Body of pancreas (tissue), 4 donors: ENCODE results near the gene CYCS.

ENCODE experiments used
- POLR2A ChIP-seq, 3 donors: fragments of 450-650 bp; IDR thresholded peaks; one replicate each; pipeline ENCODE4 v1.6.1; 2016; ENCODE audit warnings: antibody characterized with exemption in 3 of 3, mild to moderate bottlenecking in 2 of 3
- TF ChIP-seq, protein P1 (sequence below), 7 experiments: fragments of 450-650 bp in 4 of 7; fragments of 200-600 bp in 3 of 7; sonication (generic) in 3 of 7; IDR thresholded peaks; one replicate each; pipeline ENCODE4 v1.5.1; 2016 to 2019; ENCODE audit warnings: antibody characterized with exemption in 7 of 7

DNA sequence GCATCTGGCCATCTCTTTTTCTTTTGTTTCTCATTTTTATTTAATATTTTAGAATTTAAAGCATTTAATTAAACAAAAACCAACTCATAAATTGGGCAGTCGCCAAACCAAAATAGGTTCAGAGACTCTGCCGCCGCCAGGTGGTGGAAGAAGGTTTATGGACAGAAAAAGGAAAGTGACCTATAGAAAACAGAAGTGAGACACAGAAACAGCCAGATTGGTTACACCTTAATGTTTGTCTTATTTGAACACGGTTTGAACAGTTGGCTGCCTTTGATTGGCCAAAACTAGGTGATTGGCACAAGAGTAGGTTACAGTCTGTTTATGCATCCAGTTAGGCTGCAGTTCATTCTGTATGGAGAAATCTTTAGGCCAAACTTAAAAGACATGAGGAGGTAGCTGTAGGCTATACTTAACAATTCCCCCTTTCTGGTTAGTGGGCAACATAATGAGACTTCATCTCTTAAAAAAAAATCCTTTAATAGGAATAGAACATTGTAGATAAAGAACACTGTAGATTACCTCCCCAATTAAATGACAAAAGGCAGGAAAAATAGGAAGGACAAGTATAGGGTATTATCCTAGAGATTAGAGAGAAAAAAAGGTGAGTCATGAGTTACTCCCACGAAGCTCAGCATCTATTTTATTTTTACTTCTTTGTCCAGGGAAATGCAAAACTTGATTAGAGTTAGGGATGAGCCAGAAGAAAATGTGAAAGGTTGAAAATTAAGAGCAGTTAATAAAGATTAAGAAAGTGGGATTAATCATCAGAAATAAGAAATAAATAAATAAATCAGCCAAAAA is 23.9 kb upstream of the CYCS start:
- no peak for TF ChIP-seq POLR2A (IDR thresholded peaks at IDR 0.05)
- TF ChIP-seq, protein P1, sequence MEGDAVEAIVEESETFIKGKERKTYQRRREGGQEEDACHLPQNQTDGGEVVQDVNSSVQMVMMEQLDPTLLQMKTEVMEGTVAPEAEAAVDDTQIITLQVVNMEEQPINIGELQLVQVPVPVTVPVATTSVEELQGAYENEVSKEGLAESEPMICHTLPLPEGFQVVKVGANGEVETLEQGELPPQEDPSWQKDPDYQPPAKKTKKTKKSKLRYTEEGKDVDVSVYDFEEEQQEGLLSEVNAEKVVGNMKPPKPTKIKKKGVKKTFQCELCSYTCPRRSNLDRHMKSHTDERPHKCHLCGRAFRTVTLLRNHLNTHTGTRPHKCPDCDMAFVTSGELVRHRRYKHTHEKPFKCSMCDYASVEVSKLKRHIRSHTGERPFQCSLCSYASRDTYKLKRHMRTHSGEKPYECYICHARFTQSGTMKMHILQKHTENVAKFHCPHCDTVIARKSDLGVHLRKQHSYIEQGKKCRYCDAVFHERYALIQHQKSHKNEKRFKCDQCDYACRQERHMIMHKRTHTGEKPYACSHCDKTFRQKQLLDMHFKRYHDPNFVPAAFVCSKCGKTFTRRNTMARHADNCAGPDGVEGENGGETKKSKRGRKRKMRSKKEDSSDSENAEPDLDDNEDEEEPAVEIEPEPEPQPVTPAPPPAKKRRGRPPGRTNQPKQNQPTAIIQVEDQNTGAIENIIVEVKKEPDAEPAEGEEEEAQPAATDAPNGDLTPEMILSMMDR (IDR thresholded peaks at IDR 0.05) = no peak
